Stimulated activated CD4-positive, alpha-beta T cell treated with anti-CD3 and anti-CD28 coated beads, TNF-alpha, amount 100 ng/mL, for 24 hours (primary cell): ENCODE results near the gene UPF1.

Source experiments
- DNase-seq, 3 experiments: peaks; one replicate each; pipeline ENCODE4 v3.0.0-alpha.2; 2020; ENCODE audit warnings: low read depth in 3 of 3

The UPF1 gene

DNA sequence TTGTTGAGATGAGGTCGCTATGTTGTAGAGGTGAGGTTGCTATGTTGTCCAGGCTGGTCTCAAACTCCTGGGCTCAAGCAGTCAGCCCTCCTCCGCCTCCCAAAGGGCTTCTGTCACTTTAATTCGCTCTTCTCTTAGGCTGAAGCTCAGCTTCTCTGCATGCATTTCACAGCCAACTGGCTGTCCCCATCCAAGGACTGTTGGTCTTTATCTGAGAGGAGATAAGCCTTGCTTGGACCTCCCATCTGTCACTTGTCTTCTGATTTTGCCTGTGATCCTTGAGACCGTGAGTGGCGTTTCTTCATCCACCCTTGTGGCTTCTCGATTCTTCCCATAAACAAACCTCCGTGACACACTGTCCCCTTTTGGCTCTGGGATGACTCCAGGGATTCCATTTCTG is 39.8 kb downstream of the UPF1 start:
- DNase-seq = no peak

GRCh38 chr19:18875726-18876125 is 44.0 kb downstream of the UPF1 start:
- no peak for DNase-seq

GRCh38 chr19:18876865-18877264 is 45.1 kb downstream of the UPF1 start:
- DNase-seq = no peak

DNA sequence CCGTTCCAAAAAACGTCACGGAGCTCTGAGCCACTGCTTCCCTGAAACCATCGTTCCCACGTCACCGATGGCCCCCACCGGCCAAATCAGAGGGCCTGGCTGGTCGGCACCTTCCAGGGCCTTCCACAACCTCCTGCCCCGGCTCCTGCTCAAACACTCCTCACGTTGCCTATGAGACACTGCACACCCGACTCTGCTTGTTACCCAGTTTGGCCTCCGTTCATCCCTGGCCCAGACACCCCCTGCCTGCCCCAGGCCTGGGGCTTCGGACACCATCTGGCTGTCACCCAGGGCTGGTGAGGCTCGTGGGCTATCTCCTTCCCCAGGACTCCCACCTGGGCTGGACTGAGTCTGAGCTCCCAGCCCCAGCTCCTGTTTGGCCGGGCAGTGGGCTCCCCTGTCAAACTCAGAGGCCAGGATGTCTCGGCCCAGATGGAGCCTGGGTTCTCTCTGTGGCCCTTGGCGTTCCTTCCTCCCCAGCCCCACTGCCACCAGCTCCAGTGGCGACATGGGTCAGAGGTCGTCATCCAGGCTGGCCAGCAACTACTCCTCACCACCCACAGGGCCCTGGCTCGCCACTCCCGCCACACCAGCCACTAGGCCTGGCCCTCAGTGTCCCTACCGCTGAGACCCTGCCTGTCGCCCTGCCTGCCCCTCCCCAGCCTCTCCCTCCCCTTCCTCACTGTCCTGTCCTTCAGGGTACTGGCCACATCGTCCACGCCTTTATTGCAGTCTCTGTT is 46.5 kb downstream of the UPF1 start:
- no peak for DNase-seq

DNA sequence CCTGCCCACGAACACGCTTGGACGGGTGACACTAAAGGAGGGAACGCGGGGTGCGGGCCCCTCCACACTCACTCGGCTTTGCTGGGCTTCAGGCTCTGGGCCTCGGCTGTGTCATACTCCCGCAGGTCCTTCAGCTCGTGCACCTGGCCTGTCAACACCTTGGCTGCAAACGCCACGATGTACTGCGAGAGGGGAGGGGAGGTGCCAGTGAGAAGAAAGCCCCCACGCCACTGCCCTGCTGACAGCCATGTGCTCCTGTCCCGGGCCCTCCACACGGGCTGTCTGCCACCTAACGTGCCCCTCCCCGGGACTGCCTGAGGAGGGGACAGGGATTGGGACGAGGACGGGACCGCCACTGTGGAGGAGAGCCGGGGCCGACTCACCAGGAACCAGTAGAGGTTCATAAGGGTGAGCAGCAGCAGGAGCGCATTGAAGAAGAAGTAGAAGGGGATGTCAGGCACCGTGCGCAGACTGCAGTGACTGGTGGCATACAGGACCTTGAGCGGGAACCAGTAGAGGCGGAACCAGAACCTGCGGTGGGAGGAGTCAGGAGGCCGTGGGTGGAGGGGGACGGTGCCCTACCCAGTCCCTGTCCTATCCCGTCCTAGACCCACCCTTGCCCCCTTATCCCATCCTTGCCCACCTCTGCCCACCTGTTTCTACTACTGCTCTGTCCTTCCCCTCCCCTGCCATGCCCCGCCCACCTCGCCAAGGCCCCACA is 47.3 kb downstream of the UPF1 start:
- DNase-seq = no peak

DNA sequence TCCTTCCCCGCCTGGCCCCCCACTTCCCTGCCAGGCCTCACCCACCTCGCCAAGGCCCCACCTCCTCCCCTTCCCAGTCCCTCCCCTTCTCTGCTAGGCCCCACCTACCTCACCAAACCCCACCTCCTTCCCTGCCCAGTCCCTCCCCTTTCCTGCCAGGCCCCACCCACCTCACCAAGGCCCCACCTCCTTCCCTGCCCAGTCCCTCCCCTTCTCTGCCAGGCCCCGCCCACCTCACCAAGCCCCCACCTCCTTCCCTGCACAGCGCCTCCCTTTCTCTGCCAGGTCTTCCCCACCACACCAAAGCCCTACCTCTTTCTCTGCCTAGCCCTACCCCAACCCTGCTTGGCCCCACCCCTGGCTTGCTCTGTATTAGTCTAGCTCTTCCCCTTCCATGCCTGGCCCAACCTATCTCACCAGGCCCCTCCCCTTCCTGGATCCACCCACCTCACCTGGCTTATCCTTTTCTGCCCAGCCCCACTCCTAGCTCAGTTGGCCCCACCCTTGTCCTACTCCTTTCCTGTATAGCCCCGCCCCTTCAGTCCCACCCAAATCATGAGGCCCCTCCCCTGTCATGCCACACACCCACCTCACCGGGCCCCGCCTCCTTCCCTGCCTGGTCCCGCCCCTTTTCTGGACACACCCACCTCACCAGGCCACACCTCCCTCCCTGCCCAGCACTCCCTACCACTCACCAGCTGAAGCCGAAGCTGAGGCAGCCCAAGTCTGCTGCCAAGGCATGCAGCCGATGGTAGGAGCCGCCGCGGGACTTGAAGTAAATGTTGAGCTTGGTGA is 48.0 kb downstream of the UPF1 start:
- DNase-seq = no peak

- DNase-seq = no peak
These were observed 49.7 kb downstream of the UPF1 start for GRCh38 chr19:18881491-18881890.

- no peak for DNase-seq
These were observed 52.0 kb downstream of the UPF1 start for GRCh38 chr19:18883526-18884304.

DNA sequence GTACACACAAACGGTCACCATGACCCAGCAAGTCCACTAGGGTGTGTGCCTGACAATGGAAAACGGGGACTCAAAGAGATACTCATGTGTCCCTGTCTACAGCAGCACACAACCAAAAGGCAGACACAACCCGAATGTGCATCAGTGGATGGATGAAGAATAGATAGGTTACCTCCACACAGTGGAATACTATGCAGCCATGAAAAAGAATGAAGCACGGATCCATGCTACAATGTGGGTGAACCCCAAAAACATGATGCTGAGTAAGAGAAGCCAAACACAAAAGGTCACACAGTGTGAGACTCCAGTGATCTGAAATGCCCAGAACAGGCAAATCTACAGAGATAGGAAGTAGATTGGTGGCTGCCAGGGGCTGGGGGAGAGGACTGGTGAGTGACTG is 55.2 kb downstream of the UPF1 start:
- DNase-seq = no peak

DNA sequence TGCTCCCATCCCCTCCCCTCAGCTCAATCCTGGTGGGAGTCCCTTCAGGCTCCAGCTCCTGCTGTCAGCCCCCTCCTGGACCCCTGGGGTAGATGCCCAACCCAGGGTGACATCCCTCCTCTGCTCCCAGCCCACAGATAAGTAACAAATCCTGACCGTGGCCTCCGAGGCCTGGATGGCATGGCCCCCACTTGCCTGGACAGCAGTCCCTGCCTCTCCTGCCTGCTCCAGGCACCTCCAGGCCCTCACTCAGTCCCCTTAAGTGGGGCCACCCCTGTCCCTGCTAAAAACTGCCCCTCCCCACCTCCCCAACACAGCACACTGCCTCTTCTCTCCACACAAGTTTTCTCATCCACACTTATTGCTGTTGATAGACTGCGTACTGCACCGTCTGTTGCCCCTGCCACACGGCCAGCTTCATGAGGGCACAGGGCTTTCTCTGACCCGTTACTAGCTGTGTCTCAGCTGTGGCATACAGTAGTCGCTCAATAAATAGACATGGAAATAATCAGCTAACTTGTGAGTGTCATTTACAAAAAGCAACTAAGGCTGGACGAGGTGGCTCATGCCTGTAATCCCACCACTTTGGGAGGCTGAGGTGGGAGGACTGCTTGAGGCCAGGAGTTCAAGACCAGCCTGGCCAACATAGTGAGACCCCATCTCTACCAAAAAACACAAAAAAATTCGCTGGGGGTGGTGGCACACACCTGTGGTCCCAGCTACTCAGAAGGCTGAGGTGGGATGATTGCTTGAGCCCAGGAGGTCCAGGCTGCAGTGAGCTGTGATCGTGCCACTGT is 58.4 kb downstream of the UPF1 start:
- DNase-seq = no peak

- no peak for DNase-seq
These were observed 62.0 kb downstream of the UPF1 start for GRCh38 chr19:18893587-18894253.

GRCh38 chr19:18894254-18895037 is 62.7 kb downstream of the UPF1 start:
- DNase-seq = no peak

GRCh38 chr19:18895038-18895823 is 63.5 kb downstream of the UPF1 start:
- no peak for DNase-seq

DNA sequence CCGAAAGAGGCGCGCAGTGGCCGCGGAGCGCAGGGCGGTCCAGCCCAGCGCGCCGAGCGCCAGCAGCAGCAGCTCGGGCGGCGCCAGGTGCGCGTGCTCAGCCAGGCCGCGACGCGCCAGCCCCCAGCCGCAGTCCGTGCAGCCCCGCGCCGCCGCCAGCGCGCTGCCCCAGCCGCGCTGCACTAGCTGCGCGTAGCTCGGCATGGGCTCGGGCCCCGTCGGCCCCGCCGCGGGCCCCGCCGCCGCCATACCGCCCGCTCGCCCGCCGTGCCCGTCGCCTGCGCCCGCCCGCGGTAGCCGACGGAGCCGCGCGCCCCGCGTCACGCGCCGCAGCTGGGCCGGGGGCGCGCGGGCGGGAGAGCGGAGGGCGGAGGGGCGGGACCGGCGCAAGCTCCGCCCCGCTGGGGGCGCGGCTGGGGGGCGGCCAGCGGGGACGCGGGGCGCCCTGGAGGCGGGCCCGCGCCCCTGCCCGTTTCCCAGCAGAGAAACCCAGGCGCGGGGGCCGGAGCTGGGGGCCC is 64.1 kb downstream of the UPF1 start, which contains the start of gene CERS1:
CERS1 (minus strand) TSS at position 335 of the 518 bp plus-strand sequence; CDS start at position 249, 86 bp downstream.
- DNase-seq = no peak

DNA sequence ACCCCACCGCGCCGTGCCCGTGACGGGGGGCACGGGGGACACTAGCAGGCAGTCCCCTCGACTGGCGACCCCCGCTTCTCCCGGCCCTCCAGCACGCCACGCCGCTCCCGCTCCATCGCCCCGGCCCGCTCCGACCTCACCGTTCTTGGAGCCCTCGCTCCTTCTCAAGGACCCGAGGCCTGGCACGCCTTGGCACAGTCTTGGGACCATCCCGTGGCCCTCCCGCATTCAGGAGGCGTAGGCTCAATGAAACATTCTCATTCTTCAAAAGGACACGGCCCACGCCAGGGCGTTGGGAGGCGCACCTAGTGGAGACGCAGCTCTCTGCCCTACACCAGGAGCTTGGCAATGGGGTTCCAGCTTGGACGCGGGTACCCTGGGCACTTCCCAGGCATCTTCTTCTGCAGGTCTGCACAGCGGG is 64.7 kb downstream of the UPF1 start:
- no peak for DNase-seq

- DNase-seq = no peak
These were observed 65.6 kb downstream of the UPF1 start for GRCh38 chr19:18897094-18898029.

DNA sequence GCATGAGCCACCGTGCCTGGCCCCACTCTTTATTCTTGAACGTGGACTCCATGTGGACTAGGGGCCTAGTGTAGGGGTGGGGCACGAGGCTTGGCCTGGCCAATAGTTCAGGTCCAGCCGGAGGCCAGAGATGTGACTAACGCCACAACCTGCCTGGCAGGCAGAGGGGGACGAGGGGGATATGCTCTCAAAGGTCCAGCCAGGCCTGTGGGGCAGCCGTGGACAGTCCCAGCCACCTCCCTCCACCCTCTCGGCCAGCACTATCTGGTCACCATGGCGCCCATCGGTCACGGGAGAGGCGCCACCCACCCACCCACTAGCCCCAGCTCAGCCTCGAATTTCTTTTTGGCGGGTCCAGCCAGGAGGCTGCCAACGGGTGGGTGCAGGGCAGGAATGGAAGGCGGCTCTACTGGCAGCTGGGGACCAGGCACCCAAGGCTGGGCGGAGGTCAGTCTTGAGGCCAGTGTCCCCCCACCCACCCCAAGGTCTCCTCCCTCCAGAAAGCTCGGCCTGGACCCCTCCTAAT is 66.4 kb downstream of the UPF1 start:
- DNase-seq = no peak
